HG02938 (cell line): ENCODE data around the gene PARD3.
"Not testable (repeated sequence)": the region's sequence is repeated elsewhere in the genome, so short reads cannot be mapped to it uniquely, and the experiment has no call there.

Experiments
- ATAC-seq: cut with Tn5 transposase; IDR thresholded peaks from one replicate; pipeline ENCODE4 v1.9.1; 2021; ENCODE audit warnings: mild to moderate bottlenecking, moderate library complexity; ENCODE audit not compliant: unreplicated experiment

Gene PARD3

GRCh38 chr10:34745244-34745643 is 69.9 kb downstream of the PARD3 start:
- ATAC-seq, result no peak

- no peak for ATAC-seq
These were observed 70.5 kb downstream of the PARD3 start for GRCh38 chr10:34744590-34744989.

- ATAC-seq, result no peak
These were observed 71.3 kb downstream of the PARD3 start for GRCh38 chr10:34743814-34744213.

- ATAC-seq, result no peak
These were observed 72.6 kb downstream of the PARD3 start for GRCh38 chr10:34742456-34742855.

- ATAC-seq, result not testable (repeated sequence)
These were observed 74.0 kb downstream of the PARD3 start for GRCh38 chr10:34741087-34741486.

GRCh38 chr10:34740321-34740720 is 74.8 kb downstream of the PARD3 start:
- ATAC-seq, result no peak

GRCh38 chr10:34739915-34740314 is 75.2 kb downstream of the PARD3 start:
- ATAC-seq, result no peak

GRCh38 chr10:34737772-34738169 is 77.3 kb downstream of the PARD3 start:
- ATAC-seq, result no peak

GRCh38 chr10:34736976-34737771 is 77.9 kb downstream of the PARD3 start:
- ATAC-seq, result no peak

- no peak for ATAC-seq
These were observed 80.2 kb downstream of the PARD3 start for GRCh38 chr10:34734918-34735317.

- ATAC-seq, result no peak
These were observed 82.2 kb downstream of the PARD3 start for GRCh38 chr10:34732926-34733325.

- ATAC-seq, result no peak
These were observed 83.0 kb downstream of the PARD3 start for GRCh38 chr10:34731885-34732701.

GRCh38 chr10:34731213-34731612 is 83.9 kb downstream of the PARD3 start:
- no peak for ATAC-seq

GRCh38 chr10:34730726-34731125 is 84.4 kb downstream of the PARD3 start:
- ATAC-seq, result no peak

- no peak for ATAC-seq
These were observed 85.5 kb downstream of the PARD3 start for GRCh38 chr10:34729619-34730018.

- ATAC-seq, result no peak
These were observed 86.7 kb downstream of the PARD3 start for GRCh38 chr10:34728361-34728760.

GRCh38 chr10:34727595-34728033 is 87.5 kb downstream of the PARD3 start:
- ATAC-seq, result no peak

GRCh38 chr10:34726862-34727261 is 88.2 kb downstream of the PARD3 start:
- no peak for ATAC-seq

GRCh38 chr10:34723750-34724149 is 91.3 kb downstream of the PARD3 start:
- ATAC-seq, result peak; percentile 61

- ATAC-seq, result no peak
These were observed 92.7 kb downstream of the PARD3 start for GRCh38 chr10:34722404-34722803.

- no peak for ATAC-seq
These were observed 93.8 kb downstream of the PARD3 start for GRCh38 chr10:34721208-34721840.

GRCh38 chr10:34719746-34720145 is 95.3 kb downstream of the PARD3 start:
- ATAC-seq, result no peak
